HFF-Myc (cell line): ENCODE data around the gene RCL1.
A peak's percentile ranks its signal among the peaks of the same experiment; 100 is the strongest.

Experiments
- DNase-seq: peaks from one replicate; pipeline ENCODE4 v3.0.0-alpha.2; 2011; ENCODE audit warnings: low read depth; ENCODE audit errors: extremely low read depth
- H3K4me3 ChIP-seq: replicated peaks from 2 replicates; pipeline ENCODE4 v1.5.1; 2011; ENCODE audit warnings: low read depth, mild to moderate bottlenecking, control low read depth, low read length
- CTCF ChIP-seq: IDR thresholded peaks from 2 replicates; pipeline ENCODE4 v1.5.1; 2012; ENCODE audit warnings: mild to moderate bottlenecking, low read depth, low read length, control low read depth; ENCODE audit errors: missing control alignments

The RCL1 gene

GRCh38 chr9:4873066-4873465, 80.3 kb downstream of the RCL1 start:
- no peak overlapping the region for H3K4me3 ChIP-seq
- no peak for TF ChIP-seq CTCF
- DNase-seq: no peak

GRCh38 chr9:4875559-4875958, 82.8 kb downstream of the RCL1 start:
- no peak for DNase-seq
- TF ChIP-seq CTCF: no peak
- H3K4me3 ChIP-seq: no peak overlapping the region

GRCh38 chr9:4879115-4879558, 86.4 kb downstream of the RCL1 start:
- DNase-seq: no peak
- H3K4me3 ChIP-seq: no peak overlapping the region
- TF ChIP-seq CTCF: no peak

- H3K4me3 ChIP-seq: no peak overlapping the region
Observed at GRCh38 chr9:4883326-4883873, 90.7 kb downstream of the RCL1 start.

GRCh38 chr9:4886698-4887097, 94.0 kb downstream of the RCL1 start:
- no peak overlapping the region for H3K4me3 ChIP-seq
- no peak for TF ChIP-seq CTCF
- no peak for DNase-seq

More at GRCh38 chr9:4883326-4883873, 90.7 kb downstream of the RCL1 start:
- TF ChIP-seq CTCF: no peak
- no peak for DNase-seq

GRCh38 chr9:4887556-4887955, 94.8 kb downstream of the RCL1 start:
- no peak for TF ChIP-seq CTCF
- H3K4me3 ChIP-seq: no peak overlapping the region
- peak; percentile 78 for DNase-seq

GRCh38 chr9:4890242-4890641, 97.5 kb downstream of the RCL1 start:
- DNase-seq: no peak
- H3K4me3 ChIP-seq: no peak overlapping the region
- no peak for TF ChIP-seq CTCF
